Spleen (tissue), 11 donors: Measurements from ENCODE around the gene PPP3R2. TPM values are rescaled to one million over a fixed set of nuclear protein-coding genes. Genes with fewer than 3 reads are reported as not detected.

Experiments
- DNase-seq: peaks from one replicate; pipeline ENCODE4 v3.0.0-alpha.2; 2020
- H3K27ac ChIP-seq, 8 donors: fragments of 200-600 bp; sonication (generic) in 7 of 8; 1 replicate in 4 of 8; 2 replicates in 4 of 8; pipeline versions ENCODE4 v1.5.0 to v1.8.0; 2016 to 2021; ENCODE audit warnings: inconsistent platforms in 4 of 8, mild to moderate bottlenecking in 4 of 8, moderate library complexity in 1 of 8
- H3K27me3 ChIP-seq, 7 donors: fragments of 200-600 bp; sonication (generic) in 6 of 7; replicated peaks in 1 of 7; 1 replicate in 4 of 7; 2 replicates in 3 of 7; pipeline versions ENCODE4 v1.5.0 to v1.8.0; 2016 to 2021; ENCODE audit warnings: inconsistent platforms in 3 of 7, mild to moderate bottlenecking in 1 of 7
- H3K36me3 ChIP-seq, 6 donors: fragments of 200-600 bp; sonication (generic) in 5 of 6; 1 replicate in 4 of 6; 2 replicates in 2 of 6; pipeline versions ENCODE4 v1.5.0 to v1.8.0; 2016 to 2021; ENCODE audit warnings: inconsistent platforms in 2 of 6
- H3K4me1 ChIP-seq, 6 donors: fragments of 200-600 bp; sonication (generic) in 5 of 6; 1 replicate in 3 of 6; 2 replicates in 3 of 6; pipeline versions ENCODE4 v1.5.0 to v1.8.0; 2016 to 2021; ENCODE audit warnings: inconsistent platforms in 3 of 6
- H3K4me3 ChIP-seq, 8 donors: fragments of 200-600 bp; sonication (generic) in 7 of 8; 1 replicate in 4 of 8; 2 replicates in 4 of 8; pipeline versions ENCODE4 v1.5.0 to v1.8.0; 2016 to 2021; ENCODE audit warnings: inconsistent platforms in 4 of 8, mild to moderate bottlenecking in 4 of 8, moderate library complexity in 2 of 8
- H3K9me3 ChIP-seq, 8 donors: fragments of 200-600 bp; sonication (generic) in 7 of 8; 1 replicate in 4 of 8; 2 replicates in 4 of 8; pipeline versions ENCODE4 v1.5.0 to v1.8.0; 2016 to 2021; ENCODE audit warnings: inconsistent platforms in 4 of 8
- CTCF ChIP-seq, 11 experiments: fragments of 200-600 bp in 7 of 11; fragments of 450-650 bp in 4 of 11; sonication (generic) in 4 of 11; IDR thresholded peaks in 8 of 11; conservative IDR thresholded peaks in 3 of 11; 1 replicate in 7 of 11; 2 replicates in 4 of 11; pipeline versions ENCODE4 v1.4.0 to v1.8.0; 2016 to 2021; ENCODE audit warnings: antibody characterized with exemption in 11 of 11, inconsistent platforms in 4 of 11, mild to moderate bottlenecking in 1 of 11
- POLR2A ChIP-seq, 3 donors: fragments of 450-650 bp; IDR thresholded peaks; one replicate each; pipeline ENCODE4 v1.5.1; 2017; ENCODE audit warnings: antibody characterized with exemption in 3 of 3, mild to moderate bottlenecking in 1 of 3
- POLR2AphosphoS5 ChIP-seq, 3 donors: sonication (generic); formaldehyde crosslinking; IDR thresholded peaks; one replicate each; pipeline ENCODE4 v1.5.1; 2017; ENCODE audit warnings: antibody characterized with exemption in 3 of 3
- WGBS, 5 donors: extraction: QIAGEN DNeasy Blood & Tissue Kit in 3 of 5; methylation state at CpG; one replicate each; pipeline versions ENCODE4 v1.1.5 to v1.1.7; 2013 to 2018; 5-methylcytosine and 5-hydroxymethylcytosine counted together
- intact Hi-C: fragments of 100-400 bp; cut with DNase I; formaldehyde crosslinking; loops from one replicate; pipeline ENCODE4 v1.15.0; 2023; ENCODE audit warnings: low total_unique reads
- polyA plus RNA-seq, 3 donors: library from polyadenylated mRNA; stranded (reverse); fragments of 200-250 nt; gene quantifications; one replicate each; pipeline ENCODE4 v1.2.1, GENCODE V29; 2013
- total RNA-seq, 7 donors: library from RNA; depleted of rRNA in 3 of 7; stranded (reverse); fragments of >200 nt in 3 of 7; fragmentation: NEBNext Ultra II Directional in 4 of 7; extraction: Animal tissue kit (Norgen Biotek cat#: 25700) in 4 of 7; gene quantifications; one replicate each; pipeline versions ENCODE4 v1.1.0 to v1.2.1, GENCODE V29; 2016 to 2021
- donor health status: healthy with polysubstance abuse.
- donor health status: DM: no; HTN: no; CAD: no; lungs with moderate emphysema.
- donor health status: DM: no; HTN: no; CAD: no.
- donor health status: Bipolar disorder and iron deficiency.
- donor health status: healthy.
- donor health status: DM: no; HTN: no; CAD: no.
- donor health status: DM: yes; HTN: yes; CAD: no.

The PPP3R2 gene
- total and polyA plus RNA-seq, 10 donors = 0.10 to 0.11 TPM; not detected in 8

- TF ChIP-seq POLR2AphosphoS5 (IDR thresholded peaks at IDR 0.05) = no peak
- TF ChIP-seq CTCF (IDR thresholded peaks at IDR 0.05 in 8 of 11, conservative IDR thresholded peaks at IDR 0.05 in 3 of 11) = no peak
- TF ChIP-seq POLR2A (IDR thresholded peaks at IDR 0.05) = no peak
- intact Hi-C loops = no loop called here
- Histone ChIP-seq H3K27me3 (no peaks in the 10 kb centered on the region), H3K9me3 (no peaks in the 10 kb centered on the region), H3K36me3 (peaks cover 0 to 21% (median 4%) of the 10 kb centered on the region in 6 donors), H3K4me1 (peaks cover 0 to 15% (median 0%) of the 10 kb centered on the region in 6 donors), H3K27ac (no peak overlapping the region), H3K4me3 (no peak overlapping the region)
- DNase-seq = no peak
Measured at GRCh38 chr9:101574731-101575333, 19.9 kb downstream of the PPP3R2 start.

- H3K4me1 ChIP-seq = peaks cover 0 to 5% (median 0%) of the 10 kb centered on the region in 6 donors
- peaks cover 0 to 47% (median 13%) of the 10 kb centered on the region in 6 donors for H3K36me3 ChIP-seq
- no peak for DNase-seq
- intact Hi-C loops = no loop called here
- 68 to 86% (median 72%) methylated on average over 2 of the region's 2 CpGs for WGBS, 5 donors
- H3K27ac ChIP-seq = no peak overlapping the region
- no peak for TF ChIP-seq POLR2AphosphoS5 (IDR thresholded peaks at IDR 0.05)
- TF ChIP-seq POLR2A (IDR thresholded peaks at IDR 0.05) = no peak
- TF ChIP-seq CTCF (IDR thresholded peaks at IDR 0.05 in 8 of 11, conservative IDR thresholded peaks at IDR 0.05 in 3 of 11) = no peak
- H3K27me3 ChIP-seq = no peaks in the 10 kb centered on the region
- no peaks in the 10 kb centered on the region for H3K9me3 ChIP-seq
- H3K4me3 ChIP-seq = no peak overlapping the region
Measured at GRCh38 chr9:101572316-101572715, 22.5 kb downstream of the PPP3R2 start.

GRCh38 chr9:101571114-101571513, 23.7 kb downstream of the PPP3R2 start:
- Histone ChIP-seq H3K4me1 (peaks cover 0 to 5% (median 0%) of the 10 kb centered on the region in 6 donors), H3K27ac (peak overlapping the region in 2 of 8 donors; percentile 1 to 41), H3K9me3 (no peaks in the 10 kb centered on the region), H3K27me3 (no peaks in the 10 kb centered on the region), H3K36me3 (peaks cover 0 to 59% (median 23%) of the 10 kb centered on the region in 6 donors), H3K4me3 (no peak overlapping the region)
- intact Hi-C loops = no loop called here
- no peak for DNase-seq
- no peak for TF ChIP-seq POLR2A (IDR thresholded peaks at IDR 0.05)
- no peak for TF ChIP-seq CTCF (IDR thresholded peaks at IDR 0.05 in 8 of 11, conservative IDR thresholded peaks at IDR 0.05 in 3 of 11)
- no peak for TF ChIP-seq POLR2AphosphoS5 (IDR thresholded peaks at IDR 0.05)
- WGBS, 5 donors = 42 to 76% (median 61%) methylated on average over 1 of the region's 1 CpG

GRCh38 chr9:101569741-101570501, 24.8 kb downstream of the PPP3R2 start:
- no peaks in the 10 kb centered on the region for H3K9me3 ChIP-seq
- H3K27me3 ChIP-seq = no peaks in the 10 kb centered on the region
- TF ChIP-seq CTCF (IDR thresholded peaks at IDR 0.05 in 8 of 11, conservative IDR thresholded peaks at IDR 0.05 in 3 of 11) = no peak
- TF ChIP-seq POLR2AphosphoS5 (IDR thresholded peaks at IDR 0.05) = no peak
- no peak for TF ChIP-seq POLR2A (IDR thresholded peaks at IDR 0.05)
- 76 to 85% (median 78%) methylated on average over 5 of the region's 5 CpGs for WGBS, 5 donors
- intact Hi-C loops = no loop called here
- H3K36me3 ChIP-seq = peaks cover 0 to 71% (median 31%) of the 10 kb centered on the region in 6 donors
- H3K27ac ChIP-seq = peak overlapping the region in 2 of 8 donors; percentile 45 to 49
- DNase-seq = no peak
- peaks cover 0 to 5% (median 0%) of the 10 kb centered on the region in 6 donors for H3K4me1 ChIP-seq
- no peak overlapping the region for H3K4me3 ChIP-seq
